PC-9 (cell line): ENCODE data around the gene KMT2A.

Source experiments
- EZH2 ChIP-seq: fragments of 200-600 bp; sonication (generic); IDR thresholded peaks from 2 replicates; pipeline ENCODE4 v1.8.0; 2017; ENCODE audit warnings: antibody characterized with exemption, low read depth
- TF ChIP-seq, protein P1 (sequence below): fragments of 200-600 bp; sonication (generic); conservative IDR thresholded peaks from 2 replicates; pipeline ENCODE4 v1.6.1; 2017; ENCODE audit warnings: mixed run types, antibody characterized with exemption, mild to moderate bottlenecking, moderate library complexity

DNA sequence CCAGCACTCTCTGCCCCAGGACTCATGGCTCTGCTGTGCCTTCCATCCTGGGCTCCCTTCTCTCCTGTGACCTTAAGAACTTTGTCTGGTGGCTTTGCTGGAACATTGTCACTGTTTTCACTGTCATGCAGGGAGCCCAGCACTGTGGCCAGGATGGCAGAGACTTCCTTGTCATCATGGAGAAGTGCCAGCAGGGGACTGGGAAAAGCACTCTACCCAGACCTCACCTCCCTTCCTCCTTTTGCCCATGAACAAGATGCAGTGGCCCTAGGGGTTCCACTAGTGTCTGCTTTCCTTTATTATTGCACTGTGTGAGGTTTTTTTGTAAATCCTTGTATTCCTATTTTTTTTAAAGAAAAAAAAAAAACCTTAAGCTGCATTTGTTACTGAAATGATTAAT is 88.1 kb downstream of the KMT2A start:
- TF ChIP-seq, protein P1, sequence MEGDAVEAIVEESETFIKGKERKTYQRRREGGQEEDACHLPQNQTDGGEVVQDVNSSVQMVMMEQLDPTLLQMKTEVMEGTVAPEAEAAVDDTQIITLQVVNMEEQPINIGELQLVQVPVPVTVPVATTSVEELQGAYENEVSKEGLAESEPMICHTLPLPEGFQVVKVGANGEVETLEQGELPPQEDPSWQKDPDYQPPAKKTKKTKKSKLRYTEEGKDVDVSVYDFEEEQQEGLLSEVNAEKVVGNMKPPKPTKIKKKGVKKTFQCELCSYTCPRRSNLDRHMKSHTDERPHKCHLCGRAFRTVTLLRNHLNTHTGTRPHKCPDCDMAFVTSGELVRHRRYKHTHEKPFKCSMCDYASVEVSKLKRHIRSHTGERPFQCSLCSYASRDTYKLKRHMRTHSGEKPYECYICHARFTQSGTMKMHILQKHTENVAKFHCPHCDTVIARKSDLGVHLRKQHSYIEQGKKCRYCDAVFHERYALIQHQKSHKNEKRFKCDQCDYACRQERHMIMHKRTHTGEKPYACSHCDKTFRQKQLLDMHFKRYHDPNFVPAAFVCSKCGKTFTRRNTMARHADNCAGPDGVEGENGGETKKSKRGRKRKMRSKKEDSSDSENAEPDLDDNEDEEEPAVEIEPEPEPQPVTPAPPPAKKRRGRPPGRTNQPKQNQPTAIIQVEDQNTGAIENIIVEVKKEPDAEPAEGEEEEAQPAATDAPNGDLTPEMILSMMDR = no peak
- TF ChIP-seq EZH2 = no peak
